Measurements from ENCODE around the gene HLCS. TPM values are rescaled to one million over a fixed set of nuclear protein-coding genes. Genes with fewer than 3 reads are reported as not detected.

HLCS gene
- total RNA-seq, 1 experiment from 2014 or later = 12.7 TPM

DNA sequence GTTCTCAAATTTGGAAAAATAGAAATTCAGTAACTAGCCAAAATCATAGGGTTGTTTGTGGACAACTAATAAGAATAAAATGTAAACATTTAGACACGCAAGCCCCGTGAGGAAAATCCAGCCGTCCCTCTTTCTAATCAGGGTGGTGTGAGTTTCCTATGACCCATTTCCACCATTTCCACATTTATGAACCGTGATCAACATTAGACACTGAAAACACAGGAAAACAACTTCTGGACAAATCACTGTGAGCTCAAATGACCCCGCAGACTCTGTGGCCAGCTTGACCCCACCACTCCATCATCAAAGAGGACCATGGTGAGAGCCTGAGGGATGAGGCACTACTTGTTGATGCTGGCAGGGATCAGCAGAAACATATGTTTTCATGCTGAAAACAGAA is 166.6 kb downstream of the HLCS start:
- peaks cover 11 to 15% of the 10 kb centered on the region in 2 experiments for H3K9me3 Mint-ChIP-seq
- Histone ChIP-seq H4K91ac (ENCODE audit: insufficient read length, low read depth, low read length) (no peak overlapping the region), H3K79me1 (ENCODE audit: insufficient read depth, low read depth, low read length, poor library complexity, severe bottlenecking) (no peaks in the 10 kb centered on the region), H4K8ac (replicated peaks; ENCODE audit: insufficient read length, low read depth, low read length) (no peak overlapping the region), H3K9me3 (ENCODE audit: control insufficient read depth, low read depth, low read length) (no peaks in the 10 kb centered on the region), H2BK12ac (ENCODE audit: insufficient read length, low read depth, low read length) (no peak overlapping the region), H4K5ac (ENCODE audit: insufficient read length, low read depth, low read length) (no peak overlapping the region), H3K4ac (ENCODE audit: low read depth, low read length) (no peak overlapping the region), H3K79me2 (ENCODE audit: insufficient read depth, low read length) (no peaks in the 10 kb centered on the region), H2BK15ac (ENCODE audit: low read depth, low read length) (no peak overlapping the region), H3K18ac (ENCODE audit: insufficient read length, low read depth, low read length) (no peak overlapping the region), H3K4me1 (ENCODE audit: insufficient read depth, low read length) (no peaks in the 10 kb centered on the region), H2BK5ac (ENCODE audit: insufficient read length, low read length) (no peak overlapping the region), H2BK20ac (ENCODE audit: low read depth, low read length, poor library complexity, severe bottlenecking) (no peak overlapping the region), H3K23ac (ENCODE audit: insufficient read length, low read depth, low read length) (no peak overlapping the region), H3T11ph (ENCODE audit: low read length) (no peak overlapping the region), H3K14ac (ENCODE audit: insufficient read depth, low read length) (no peak overlapping the region), H2AFZ (ENCODE audit: low read length) (no peak overlapping the region), H3K4me2 (ENCODE audit: insufficient read depth, insufficient read length, low read length) (no peak overlapping the region), H3K23me2 (ENCODE audit: insufficient read length, low read depth, low read length, poor library complexity, severe bottlenecking) (no peaks in the 10 kb centered on the region), H3K9ac (ENCODE audit: extremely low read depth, insufficient read length, low read length) (no peak overlapping the region), H3K27me3 (ENCODE audit: insufficient read depth, low read length) (no peaks in the 10 kb centered on the region), H2BK120ac (ENCODE audit: low read depth, low read length, poor library complexity, severe bottlenecking) (no peak overlapping the region), H3K27ac (ENCODE audit: insufficient read length, low read depth, low read length) (no peak overlapping the region), H4K20me1 (ENCODE audit: control insufficient read depth, insufficient read depth, insufficient read length) (no peaks in the 10 kb centered on the region), H2AK5ac (ENCODE audit: insufficient read length, low read length) (no peak overlapping the region), H3K56ac (ENCODE audit: insufficient read length, low read depth, low read length) (no peak overlapping the region)
- no peak for TF ChIP-seq CTCF (conservative IDR thresholded peaks at IDR 0.05)
- peaks cover 4 to 11% (median 7%) of the 10 kb centered on the region in 3 experiments; a peak in 6 of 7 replicates for H3K36me3 Mint-ChIP-seq (ENCODE audit: insufficient read depth in 1 of 3, low read depth in 3 of 3)
- H3K4me1 Mint-ChIP-seq = no peaks in the 10 kb centered on the region
- WGBS (ENCODE audit: extremely low coverage, insufficient read length, low lambda C conversion rate) = no CpG with 5 or more reads among the region's 5 CpGs
- no peak for DNase-seq
- H3K27ac Mint-ChIP-seq = no peak overlapping the region
- H3K27me3 Mint-ChIP-seq (ENCODE audit: low read depth) = no peaks in the 10 kb centered on the region
- no peak overlapping the region for H3K4me3 Mint-ChIP-seq

All from H9 (cell line).